ENCODE data around the gene OR13C8. TPM values are rescaled to one million over a fixed set of nuclear protein-coding genes. Genes with fewer than 3 reads are reported as not detected.

OR13C8 gene
- total RNA-seq, 1 experiment from 2014 or later: not detected

GRCh38 chr9:104580562-104580961 lies 11.6 kb downstream of the OR13C8 start:
- DNase-seq (ENCODE audit: low read depth, low spot score) (no peak), ATAC-seq (no peak)
- H3K27ac ChIP-seq (ENCODE audit: low read depth, low read length): no peak overlapping the region
- no peaks in the 10 kb centered on the region for H3K9me2 ChIP-seq (ENCODE audit: insufficient read depth)
- no TSS peak for BruUV-seq (replicated peaks)
- H4K20me1 ChIP-seq (ENCODE audit: insufficient read depth): no peaks in the 10 kb centered on the region
- H2AFZ ChIP-seq (ENCODE audit: low read depth, low read length, poor library complexity, severe bottlenecking): no peak overlapping the region
- no peaks in the 10 kb centered on the region for H3K4me1 ChIP-seq (ENCODE audit: control insufficient read depth in 1 of 2, insufficient read depth in 2 of 2, low read length in 2 of 2)
- TF ChIP-seq ATF3 (IDR thresholded peaks at IDR 0.05) (no peak), POLR2A (IDR thresholded peaks at IDR 0.05; ENCODE audit: borderline replicate concordance, extremely low read depth, insufficient read depth, insufficient read length) (no peak), CBX3 (IDR thresholded peaks at IDR 0.05; ENCODE audit: low read depth) (no peak), ZFX (IDR thresholded peaks at IDR 0.05) (no peak)
- POLR2A ChIA-PET: no interaction called here
- H3K9ac ChIP-seq (ENCODE audit: low read length): no peak overlapping the region
- H3K27me3 ChIP-seq (ENCODE audit: insufficient read depth, low read length): peaks cover 4% of the 10 kb centered on the region; the same call in 1 of the 2 replicates
- no peak overlapping the region for H3K4me2 ChIP-seq (ENCODE audit: low read length)
- H3K9me3 ChIP-seq (ENCODE audit: control insufficient read depth in 1 of 2, insufficient read depth in 1 of 2, low read depth in 1 of 2, low read length in 2 of 2): no peaks in the 10 kb centered on the region
- no peaks in the 10 kb centered on the region for H3K79me2 ChIP-seq (ENCODE audit: insufficient read depth, low read length)
- H3K36me3 ChIP-seq (ENCODE audit: control insufficient read depth in 1 of 2, insufficient read depth in 2 of 2, low read length in 2 of 2): no peaks in the 10 kb centered on the region
- RAD21 ChIA-PET (ENCODE audit: low non-redundant PET in 1 of 2, low total read pairs in 2 of 2, uncharacterized antibody in 2 of 2, unreplicated experiment in 2 of 2): no interaction called here
- CTCF ChIA-PET: no interaction called here
- intact Hi-C loops (cut with micrococcal nuclease): no loop called here
- no peak overlapping the region for H3K4me3 ChIP-seq (replicated peaks in 1 of 2; ENCODE audit: low read depth in 1 of 2, low read length in 2 of 2)

GRCh38 chr9:104586496-104587180 lies 17.7 kb downstream of the OR13C8 start:
- ATAC-seq: no peak
- no peak for TF ChIP-seq EZH2phosphoT487 (IDR thresholded peaks at IDR 0.05; ENCODE audit: borderline replicate concordance)
- Histone ChIP-seq H3K9ac (ENCODE audit: low read length) (no peak overlapping the region), H3K27me3 (ENCODE audit: insufficient read depth, low read length) (no peaks in the 10 kb centered on the region), H3K4me2 (ENCODE audit: low read length) (no peak overlapping the region), H3K9me2 (ENCODE audit: insufficient read depth) (no peaks in the 10 kb centered on the region), H3K79me2 (ENCODE audit: insufficient read depth, low read length) (no peaks in the 10 kb centered on the region), H2AFZ (ENCODE audit: low read depth, low read length, poor library complexity, severe bottlenecking) (no peak overlapping the region), H3K4me1 (ENCODE audit: control insufficient read depth in 1 of 2, insufficient read depth in 2 of 2, low read length in 2 of 2) (no peaks in the 10 kb centered on the region), H3K36me3 (ENCODE audit: control insufficient read depth in 1 of 2, insufficient read depth in 2 of 2, low read length in 2 of 2) (no peaks in the 10 kb centered on the region), H3K4me3 (replicated peaks in 1 of 2; ENCODE audit: low read depth in 1 of 2, low read length in 2 of 2) (no peak overlapping the region), H3K9me3 (ENCODE audit: control insufficient read depth in 1 of 2, insufficient read depth in 1 of 2, low read depth in 1 of 2, low read length in 2 of 2) (no peaks in the 10 kb centered on the region), H4K20me1 (ENCODE audit: insufficient read depth) (no peaks in the 10 kb centered on the region), H3K27ac (ENCODE audit: low read depth, low read length) (no peak overlapping the region)
- intact Hi-C loops (cut with micrococcal nuclease): no loop called here
- POLR2A ChIA-PET: no interaction called here
- no peak for DNase-seq (ENCODE audit: low read depth, low spot score)
- no TSS peak for BruUV-seq (replicated peaks)
- RAD21 ChIA-PET (ENCODE audit: low non-redundant PET in 1 of 2, low total read pairs in 2 of 2, uncharacterized antibody in 2 of 2, unreplicated experiment in 2 of 2): no interaction called here
- CTCF ChIA-PET: no interaction called here
